ENCODE measurements around the gene PLXNA4. TPM values are rescaled to one million over a fixed set of nuclear protein-coding genes. Genes with fewer than 3 reads are reported as not detected.

PLXNA4 gene
- total and polyA plus RNA-seq, 2 experiments from 2014 or later = 0.08 to 0.80 TPM

- no peaks in the 10 kb centered on the region for H3K36me3 Mint-ChIP-seq (ENCODE audit: low read depth)
- Histone ChIP-seq H3K27me3 (ENCODE audit: insufficient read depth) (no peaks in the 10 kb centered on the region), H3K27ac (ENCODE audit: low read depth) (no peak overlapping the region), H3K9me2 (ENCODE audit: insufficient read depth) (no peaks in the 10 kb centered on the region), H3K36me3 (ENCODE audit: insufficient read depth) (no peaks in the 10 kb centered on the region), H3K79me2 (replicated peaks; ENCODE audit: insufficient read depth) (no peaks in the 10 kb centered on the region), H3K4me2 (no peak overlapping the region), H3K4me3 (no peak overlapping the region), H4K20me1 (replicated peaks; ENCODE audit: insufficient read depth) (no peaks in the 10 kb centered on the region), H3F3A (replicated peaks; ENCODE audit: low read depth) (no peaks in the 10 kb centered on the region), H3K4me1 (ENCODE audit: insufficient read depth) (no peaks in the 10 kb centered on the region), H2AFZ (no peak overlapping the region)
- H3K4me1 Mint-ChIP-seq = no peaks in the 10 kb centered on the region; the same call in 2 of the 3 replicates
- TF ChIP-seq ZNF114 (CRISPR knock-in tag; IDR thresholded peaks at IDR 0.05) = no peak
- TF ChIP-seq POLR2AphosphoS5 (IDR thresholded peaks at IDR 0.05; ENCODE audit: low read depth) = no peak
- no peak for TF ChIP-seq STAT1 (IDR thresholded peaks at IDR 0.05; ENCODE audit: unreplicated experiment)
- TF ChIP-seq EZH2phosphoT487 (IDR thresholded peaks at IDR 0.05; ENCODE audit: unreplicated experiment) = no peak
- no peak for TF ChIP-seq EZH2 (IDR thresholded peaks at IDR 0.05; ENCODE audit: low read depth, unreplicated experiment)
- no peak for TF ChIP-seq ZNF331 (CRISPR knock-in tag; IDR thresholded peaks at IDR 0.05; ENCODE audit: low read depth)
- no peak for TF ChIP-seq JUNB (IDR thresholded peaks at IDR 0.05; ENCODE audit: unreplicated experiment)
- TF ChIP-seq ZNF462 (CRISPR knock-in tag; IDR thresholded peaks at IDR 0.05) = no peak
- TF ChIP-seq NANOG (IDR thresholded peaks at IDR 0.05; ENCODE audit: borderline replicate concordance) = no peak
- TF ChIP-seq CREB1 (CRISPR knock-in tag; IDR thresholded peaks at IDR 0.05; ENCODE audit: low read depth) = no peak
- no peak for TF ChIP-seq ETS1 (IDR thresholded peaks at IDR 0.05)
- no peak for TF ChIP-seq CTCF (conservative IDR thresholded peaks at IDR 0.05; ENCODE audit: low read depth in 2 of 2)
- no peak for TF ChIP-seq REST (IDR thresholded peaks at IDR 0.05; ENCODE audit: unreplicated experiment)
- H3K27me3 Mint-ChIP-seq (ENCODE audit: insufficient read depth, low read depth, poor library complexity) = peaks cover 3% of the 10 kb centered on the region
- H3K27ac Mint-ChIP-seq = no peak overlapping the region
- no peaks in the 10 kb centered on the region for H3K9me3 Mint-ChIP-seq
- H3K4me3 Mint-ChIP-seq = no peak overlapping the region
- no peak for ATAC-seq
- DNase-seq (ENCODE audit: low spot score) = no peak
Observed at GRCh38 chr7:132300599-132301277, 275.5 kb downstream of the PLXNA4 start.

Data from GM23338 (cell line).